GM12878 (cell line): ENCODE data around the gene PROZ. TPM values are rescaled to one million over a fixed set of nuclear protein-coding genes. Genes with fewer than 3 reads are reported as not detected.

Experiments
- ATAC-seq: fragments of 200-7000 bp; cut with Tn5 transposase; 3 replicates; pipeline ENCODE4 v1.9.1; 2020; ENCODE audit warnings: mild to moderate bottlenecking, moderate library complexity
- BruUV-seq: library from RNA; stranded (reverse); fragments of 400-500 nt; replicated peaks from 2 replicates; lab custom pipeline; 2021; lab: Mats Ljungman, UMichigan
- CTCF ChIA-PET: fragments of 300-600 bp; sonication (Branson Sonifier 250); formaldehyde crosslinking; extraction: SDS; loops from one replicate; lab custom pipeline; 2021; ENCODE audit warnings: inconsistent platforms; lab: Yijun Ruan, JAX
- POLR2A ChIA-PET: fragments of 350-600 bp; formaldehyde crosslinking; extraction: SDS; loops from one replicate; lab custom pipeline; 2021; ENCODE audit warnings: inconsistent platforms; lab: Charles Lee
- RAD21 ChIA-PET: fragments of 300-600 bp; sonication (Branson Sonifier 250); formaldehyde crosslinking; loops from one replicate; lab custom pipeline; 2023; ENCODE audit warnings: antibody characterized with exemption; ENCODE audit not compliant: unreplicated experiment; lab: Charles Lee
- SMC1A ChIA-PET: fragments of 300-600 bp; sonication (Branson Sonifier 250); formaldehyde crosslinking; loops from one replicate; lab custom pipeline; 2023; ENCODE audit not compliant: unreplicated experiment, uncharacterized antibody; lab: Charles Lee
- DNase-seq: peaks from one replicate; pipeline ENCODE4 v3.0.0-alpha.2; 2011; ENCODE audit warnings: low read depth, low spot score
- FAIRE-seq: peaks from 3 replicates; lab custom pipeline; 2011; peaks lifted over from hg19 to GRCh38; lab: Jason Lieb, UNC
- H2AFZ ChIP-seq: 2 replicates; pipeline ENCODE4 v1.6.0; 2011; ENCODE audit warnings: low read depth, low read length, control low read depth; ENCODE audit not compliant: control insufficient read depth
- H3K27ac ChIP-seq: 2 replicates; pipeline ENCODE4 v1.5.1; 2011; ENCODE audit warnings: control low read depth; ENCODE audit not compliant: control insufficient read depth, insufficient read depth
- H3K27me3 ChIP-seq, 2 experiments: replicated peaks in 1 of 2; 2 replicates each; pipeline versions ENCODE4 v1.6.0 to v1.6.1; 2011; ENCODE audit warnings: low read length in 1 of 2; ENCODE audit not compliant: control insufficient read depth in 2 of 2, insufficient read depth in 2 of 2
- H3K36me3 ChIP-seq, 2 experiments: 2 replicates each; pipeline ENCODE4 v1.5.1; 2011; ENCODE audit warnings: low read length in 1 of 2; ENCODE audit not compliant: control insufficient read depth in 2 of 2, insufficient read depth in 2 of 2
- H3K4me1 ChIP-seq: 2 replicates; pipeline ENCODE4 v1.6.1; 2011; ENCODE audit warnings: mild to moderate bottlenecking, low read length, moderate library complexity, mixed read lengths; ENCODE audit not compliant: control insufficient read depth, insufficient read depth
- H3K4me2 ChIP-seq: 2 replicates; pipeline ENCODE4 v1.6.0; 2011; ENCODE audit warnings: control low read depth; ENCODE audit not compliant: control insufficient read depth, insufficient read depth
- H3K4me3 ChIP-seq: fragments of 200-600 bp; sonication (generic); 2 replicates; pipeline ENCODE4 v1.5.1; 2016
- H3K79me2 ChIP-seq: 2 replicates; pipeline ENCODE4 v1.6.0; 2011; ENCODE audit warnings: low read length; ENCODE audit not compliant: control insufficient read depth, insufficient read depth
- H3K9ac ChIP-seq: 2 replicates; pipeline ENCODE4 v1.8.0; 2011; ENCODE audit warnings: low read length, control low read depth, mixed read lengths; ENCODE audit not compliant: control insufficient read depth, insufficient read depth
- H3K9me3 ChIP-seq: replicated peaks from 3 replicates; pipeline ENCODE4 v1.5.1; 2011; ENCODE audit warnings: mild to moderate bottlenecking, low read length; ENCODE audit not compliant: control insufficient read depth, insufficient read depth
- H4K20me1 ChIP-seq: 2 replicates; pipeline ENCODE4 v1.6.0; 2011; ENCODE audit not compliant: control insufficient read depth, insufficient read depth
- BRCA1 ChIP-seq: IDR thresholded peaks from 2 replicates; pipeline ENCODE4 v1.6.1; 2011; ENCODE audit warnings: low read depth, low read length, improper control_type of control experiment
- CEBPB ChIP-seq, 2 experiments: fragments of 150-350 bp in 1 of 2; IDR thresholded peaks; 2 replicates each; pipeline ENCODE4 v1.6.1; 2012 to 2014; ENCODE audit warnings: low read depth in 2 of 2, low read length in 2 of 2, borderline replicate concordance in 1 of 2, inconsistent platforms in 1 of 2
- ELK1 ChIP-seq: IDR thresholded peaks from 2 replicates; pipeline ENCODE4 v1.6.1; 2012; ENCODE audit warnings: low read depth, low read length, improper control_type of control experiment
- ESRRA ChIP-seq: IDR thresholded peaks from 2 replicates; pipeline ENCODE4 v1.6.1; 2012; ENCODE audit warnings: mild to moderate bottlenecking, low read length, improper control_type of control experiment
- ETV6 ChIP-seq, 2 experiments: fragments of 450-650 bp in 1 of 2; IDR thresholded peaks in 1 of 2; conservative IDR thresholded peaks in 1 of 2; 2 replicates each; pipeline ENCODE4 v1.6.1; 2014; ENCODE audit warnings: antibody characterized with exemption in 1 of 2, borderline replicate concordance in 1 of 2, low read depth in 1 of 2, mild to moderate bottlenecking in 1 of 2, moderate library complexity in 1 of 2
- NRF1 ChIP-seq: conservative IDR thresholded peaks from 2 replicates; pipeline ENCODE4 v1.6.1; 2011; ENCODE audit warnings: mild to moderate bottlenecking, low read depth, low read length, improper control_type of control experiment
- SUPT20H ChIP-seq: IDR thresholded peaks from 2 replicates; pipeline ENCODE4 v1.6.1; 2011; ENCODE audit warnings: low read depth, mild to moderate bottlenecking, low read length, moderate library complexity, borderline replicate concordance; ENCODE audit not compliant: control insufficient read depth
- WGBS: methylation state at CpG from one replicate; pipeline ENCODE4 v1.1.6; 2016; ENCODE audit warnings: low lambda C conversion rate; ENCODE audit not compliant: insufficient replicate concordance, insufficient coverage; ENCODE audit errors: missing lambda C conversion rate; 5-methylcytosine and 5-hydroxymethylcytosine counted together
- in situ Hi-C: fragments of 300-500 bp; cut with MboI; formaldehyde crosslinking; loops from 9 replicates; pipeline ENCODE4 v1.14.3; 2018; ENCODE audit warnings: mixed read lengths
- intact Hi-C: fragments of 100-400 bp; cut with micrococcal nuclease; formaldehyde crosslinking; loops from one replicate; pipeline ENCODE4 v1.14.2; 2022; ENCODE audit not compliant: unreplicated experiment
- polyA plus RNA-seq, 11 experiments: library from polyadenylated mRNA; depleted of rRNA in 4 of 11; unstranded in 6 of 11; stranded (reverse) in 5 of 11; fragments of >200 nt; fragmentation: Nextera tagmentation in 4 of 11; fragmentation: Illumina TruSeq in 1 of 11; extraction: Ambion mirVana in 4 of 11; extraction: Trizol in 1 of 11; gene quantifications; 1 replicate in 1 of 11; 2 replicates in 10 of 11; pipeline versions ENCODE4 v1.2.1 to v1.2.3, GENCODE V29; 2011 to 2016; ENCODE audit warnings: inconsistent platforms in 2 of 11, missing spikeins in 2 of 11, low read depth in 1 of 11
- total RNA-seq, 4 experiments: library from RNA; depleted of rRNA in 3 of 4; stranded (reverse); fragments of >200 nt in 3 of 4; fragmentation: Illumina TruSeq in 1 of 4; extraction: Trizol in 1 of 4; gene quantifications; 2 replicates each; pipeline versions ENCODE4 v1.2.1 to v1.2.3, GENCODE V29; 2013 to 2021
- TF ChIP-seq, protein P1 (sequence below): fragments of 450-650 bp; IDR thresholded peaks from 2 replicates; pipeline ENCODE4 v1.6.1; 2017; ENCODE audit warnings: mild to moderate bottlenecking

PROZ gene
- total and polyA plus RNA-seq, 10 of the 15 experiments (the other 5 are each of a cell fraction or from before 2014, with no cell fraction given), result 0.07 to 0.24 (median 0.21) TPM; not detected in 7

DNA sequence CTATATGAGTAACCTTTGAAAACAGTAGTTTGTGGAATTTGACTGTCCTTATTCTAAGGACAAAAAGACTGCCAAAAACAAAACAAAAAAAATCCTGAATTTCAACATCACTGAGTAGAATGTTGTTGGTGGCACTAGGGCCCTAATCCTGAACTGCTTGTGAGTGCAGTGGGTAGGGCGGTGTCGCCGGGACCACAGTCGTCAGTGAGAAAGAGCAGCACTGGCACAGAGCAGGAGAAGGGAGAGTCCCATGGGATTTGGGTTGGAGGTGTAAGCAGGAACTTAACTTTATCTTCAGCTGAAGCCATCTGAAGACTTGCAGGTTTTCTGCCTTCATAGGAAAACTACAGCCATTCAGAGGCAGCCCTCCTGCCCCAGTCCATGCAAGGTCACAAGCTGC, 44.5 kb downstream of the PROZ start (continued):
- TF ChIP-seq, protein P1, sequence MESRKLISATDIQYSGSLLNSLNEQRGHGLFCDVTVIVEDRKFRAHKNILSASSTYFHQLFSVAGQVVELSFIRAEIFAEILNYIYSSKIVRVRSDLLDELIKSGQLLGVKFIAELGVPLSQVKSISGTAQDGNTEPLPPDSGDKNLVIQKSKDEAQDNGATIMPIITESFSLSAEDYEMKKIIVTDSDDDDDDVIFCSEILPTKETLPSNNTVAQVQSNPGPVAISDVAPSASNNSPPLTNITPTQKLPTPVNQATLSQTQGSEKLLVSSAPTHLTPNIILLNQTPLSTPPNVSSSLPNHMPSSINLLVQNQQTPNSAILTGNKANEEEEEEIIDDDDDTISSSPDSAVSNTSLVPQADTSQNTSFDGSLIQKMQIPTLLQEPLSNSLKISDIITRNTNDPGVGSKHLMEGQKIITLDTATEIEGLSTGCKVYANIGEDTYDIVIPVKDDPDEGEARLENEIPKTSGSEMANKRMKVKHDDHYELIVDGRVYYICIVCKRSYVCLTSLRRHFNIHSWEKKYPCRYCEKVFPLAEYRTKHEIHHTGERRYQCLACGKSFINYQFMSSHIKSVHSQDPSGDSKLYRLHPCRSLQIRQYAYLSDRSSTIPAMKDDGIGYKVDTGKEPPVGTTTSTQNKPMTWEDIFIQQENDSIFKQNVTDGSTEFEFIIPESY, result no peak

DNA sequence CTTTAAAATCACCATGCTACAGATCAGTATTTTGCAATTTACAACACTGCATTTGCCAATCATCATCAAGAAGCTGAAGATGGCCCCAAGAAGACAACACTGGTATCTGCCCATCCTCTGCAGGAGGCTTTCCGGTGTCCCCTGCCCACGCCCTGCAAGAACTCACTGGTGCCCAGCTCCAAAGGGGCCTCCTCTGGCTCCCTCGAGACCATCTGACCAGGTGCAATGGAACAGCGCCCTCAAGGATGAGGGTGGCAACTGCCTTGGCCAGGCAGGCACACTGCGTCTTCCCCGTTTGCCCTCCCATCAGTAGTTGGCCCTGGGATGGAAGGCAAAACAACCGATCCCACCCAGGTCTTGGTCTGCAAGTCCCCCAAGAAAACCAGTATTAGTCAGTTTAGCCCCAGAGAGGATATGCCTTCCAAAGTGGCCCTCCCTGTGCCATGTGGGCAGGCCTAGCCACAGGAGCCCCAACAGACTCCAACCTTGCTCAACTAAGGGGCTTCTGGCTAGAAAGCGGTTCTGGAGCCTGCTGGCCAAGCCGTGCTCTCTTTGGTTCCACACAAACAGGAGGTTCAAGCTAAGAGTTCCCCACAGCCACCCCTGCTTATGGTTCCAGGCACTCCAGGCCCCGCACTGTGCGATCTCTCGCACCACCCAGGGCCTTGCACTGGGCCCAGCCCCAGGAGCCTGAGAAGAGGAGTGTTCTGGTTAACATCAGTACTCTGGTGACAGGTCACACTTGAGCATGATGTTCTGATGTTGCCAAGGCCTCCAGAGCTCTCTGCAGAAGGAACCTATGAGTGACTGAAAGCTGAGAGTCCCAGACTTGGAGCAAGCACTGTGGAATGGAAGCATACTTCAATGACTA, 45.3 kb downstream of the PROZ start:
- Histone ChIP-seq H3K79me2 (peaks cover 46% of the 10 kb centered on the region), H3K27me3 (no peaks in the 10 kb centered on the region), H3K9ac (no peak overlapping the region), H3K9me3 (no peaks in the 10 kb centered on the region), H3K4me2 (no peak overlapping the region), H3K4me3 (no peak overlapping the region), H3K4me1 (no peaks in the 10 kb centered on the region), H3K36me3 (peaks cover 0 to 3% of the 10 kb centered on the region in 2 experiments; a peak in 2 of 4 replicates), H4K20me1 (no peaks in the 10 kb centered on the region), H3K27ac (no peak overlapping the region), H2AFZ (no peak overlapping the region)
- RAD21 ChIA-PET, result no interaction called here
- POLR2A ChIA-PET, result interaction anchor here (1.0 kb wide), 1 partner anchor 19 kb away, joined by 3 read pairs; no protein-coding TSS in a partner anchor
- TF ChIP-seq ETV6 (conservative IDR thresholded peaks at IDR 0.05 in 1 of 2, IDR thresholded peaks at IDR 0.05 in 1 of 2; ENCODE audit: borderline replicate concordance in 1 of 2, low read depth in 1 of 2), result no peak
- no peak for TF ChIP-seq ESRRA
- no peak for TF ChIP-seq SUPT20H
- TF ChIP-seq, protein P1, result no peak
- no peak for TF ChIP-seq ELK1
- no peak for TF ChIP-seq BRCA1
- no peak for TF ChIP-seq CEBPB (IDR thresholded peaks at IDR 0.05; ENCODE audit: borderline replicate concordance in 1 of 2, low read depth in 2 of 2, low read length in 2 of 2)
- no peak for TF ChIP-seq NRF1
- intact Hi-C loops (loop anchor here (10.0 kb wide), 1 partner anchor 259 kb away; no protein-coding TSS in a partner anchor), in situ Hi-C loops (no loop called here)
- no TSS peak for BruUV-seq
- SMC1A ChIA-PET, result no interaction called here
- ATAC-seq, result no peak
- whole genome bisulfite sequencing, result 99% methylated on average over 12 of the region's 12 CpGs
- DNase-seq, result no peak
- CTCF ChIA-PET, result no interaction called here
- no peak for FAIRE-seq
